GM23338 (cell line): Measurements from ENCODE around the gene IMMP2L. TPM values are rescaled to one million over a fixed set of nuclear protein-coding genes. Genes with fewer than 3 reads are reported as not detected.

Experiments used
- ATAC-seq: fragments of 200-7000 bp; cut with Tn5 transposase; 3 replicates; pipeline ENCODE4 v1.9.1; 2020
- DNase-seq: peaks from one replicate; pipeline ENCODE4 v3.0.0-alpha.2; 2015; ENCODE audit warnings: low spot score
- H2AFZ ChIP-seq: fragments of 200-600 bp; sonication (generic); 2 replicates; pipeline ENCODE4 v1.8.0; 2016; ENCODE audit warnings: antibody characterized with exemption, mild to moderate bottlenecking, moderate library complexity
- H3F3A ChIP-seq: fragments of 200-600 bp; sonication (generic); replicated peaks from 2 replicates; pipeline ENCODE4 v1.8.0; 2017; ENCODE audit warnings: antibody characterized with exemption, mixed run types, low read depth
- H3K27ac ChIP-seq: fragments of 200-600 bp; sonication (generic); 2 replicates; pipeline ENCODE4 v1.6.1; 2016; ENCODE audit warnings: low read depth
- H3K27me3 ChIP-seq: fragments of 200-600 bp; sonication (generic); 2 replicates; pipeline ENCODE4 v1.8.0; 2016; ENCODE audit warnings: mild to moderate bottlenecking, mixed run types, moderate library complexity; ENCODE audit not compliant: insufficient read depth
- H3K36me3 ChIP-seq: fragments of 200-600 bp; sonication (generic); 2 replicates; pipeline ENCODE4 v1.8.0; 2016; ENCODE audit warnings: mild to moderate bottlenecking; ENCODE audit not compliant: insufficient read depth
- H3K4me1 ChIP-seq: fragments of 200-600 bp; sonication (generic); 2 replicates; pipeline ENCODE4 v1.8.0; 2016; ENCODE audit warnings: mild to moderate bottlenecking, moderate library complexity; ENCODE audit not compliant: insufficient read depth
- H3K4me2 ChIP-seq: fragments of 200-600 bp; sonication (generic); 2 replicates; pipeline ENCODE4 v1.7.1; 2017; ENCODE audit warnings: mixed run types
- H3K4me3 ChIP-seq: fragments of 200-600 bp; sonication (generic); 2 replicates; pipeline ENCODE4 v1.6.1; 2016; ENCODE audit warnings: mixed run types
- H3K79me2 ChIP-seq: fragments of 200-600 bp; sonication (generic); replicated peaks from 2 replicates; pipeline ENCODE4 v1.8.0; 2017; ENCODE audit warnings: mild to moderate bottlenecking; ENCODE audit not compliant: insufficient read depth
- H3K9me2 ChIP-seq: fragments of 200-600 bp; sonication (generic); 2 replicates; pipeline ENCODE4 v1.8.0; 2017; ENCODE audit not compliant: insufficient read depth
- H4K20me1 ChIP-seq: fragments of 200-600 bp; sonication (generic); replicated peaks from 2 replicates; pipeline ENCODE4 v1.8.0; 2017; ENCODE audit warnings: mild to moderate bottlenecking; ENCODE audit not compliant: insufficient read depth
- H3K27ac Mint-ChIP-seq: 2 replicates; pipeline ENCODE4 v1.8.0; 2020; ENCODE audit warnings: inconsistent platforms, mild to moderate bottlenecking, moderate library complexity, mixed read lengths
- H3K27me3 Mint-ChIP-seq: 3 replicates; pipeline ENCODE4 v1.8.0; 2022; ENCODE audit warnings: low read depth, mild to moderate bottlenecking, moderate library complexity, mixed read lengths, inconsistent platforms; ENCODE audit not compliant: insufficient read depth, poor library complexity
- H3K36me3 Mint-ChIP-seq: 3 replicates; pipeline ENCODE4 v1.8.0; 2021; ENCODE audit warnings: low read depth, mild to moderate bottlenecking, inconsistent platforms, moderate library complexity, mixed read lengths
- H3K4me1 Mint-ChIP-seq: 3 replicates; pipeline ENCODE4 v1.8.0; 2020; ENCODE audit warnings: mild to moderate bottlenecking, inconsistent platforms, mixed read lengths
- H3K4me3 Mint-ChIP-seq: 3 replicates; pipeline ENCODE4 v1.8.0; 2021; ENCODE audit warnings: moderate library complexity, mild to moderate bottlenecking, inconsistent platforms, mixed read lengths
- H3K9me3 Mint-ChIP-seq: 3 replicates; pipeline ENCODE4 v1.8.0; 2020; ENCODE audit warnings: moderate library complexity, mild to moderate bottlenecking, inconsistent platforms, mixed read lengths
- CREB1 ChIP-seq: fragments of 250-450 bp; sonication (Bioruptor Pico); IDR thresholded peaks from 2 replicates; pipeline ENCODE4 v1.5.0; 2020; ENCODE audit warnings: low read depth, mild to moderate bottlenecking, moderate library complexity
- EZH2 ChIP-seq: fragments of 200-600 bp; sonication (generic); IDR thresholded peaks from one replicate; pipeline ENCODE4 v1.8.0; 2017; ENCODE audit warnings: antibody characterized with exemption, mild to moderate bottlenecking, low read depth; ENCODE audit not compliant: unreplicated experiment
- EZH2phosphoT487 ChIP-seq: fragments of 200-600 bp; sonication (generic); IDR thresholded peaks from one replicate; pipeline ENCODE4 v1.8.1; 2018; ENCODE audit warnings: antibody characterized with exemption; ENCODE audit not compliant: unreplicated experiment
- JUNB ChIP-seq: IDR thresholded peaks from one replicate; pipeline ENCODE4 v1.6.1; 2016; ENCODE audit warnings: antibody characterized with exemption; ENCODE audit not compliant: unreplicated experiment
- NANOG ChIP-seq: IDR thresholded peaks from 2 replicates; pipeline ENCODE4 v1.6.1; 2016; ENCODE audit warnings: antibody characterized with exemption, borderline replicate concordance
- POLR2AphosphoS5 ChIP-seq: IDR thresholded peaks from 2 replicates; pipeline ENCODE4 v1.6.1; 2016; ENCODE audit warnings: antibody characterized with exemption, low read depth
- STAT1 ChIP-seq: IDR thresholded peaks from one replicate; pipeline ENCODE4 v1.6.1; 2016; ENCODE audit warnings: antibody characterized with exemption; ENCODE audit not compliant: unreplicated experiment
- ZNF114 ChIP-seq: fragments of 250-450 bp; sonication (Bioruptor Pico); IDR thresholded peaks from 2 replicates; pipeline ENCODE4 v1.5.0; 2020; ENCODE audit warnings: mild to moderate bottlenecking, moderate library complexity
- ZNF331 ChIP-seq: fragments of 250-450 bp; sonication (Bioruptor Pico); IDR thresholded peaks from 2 replicates; pipeline ENCODE4 v1.5.0; 2020; ENCODE audit warnings: low read depth, mild to moderate bottlenecking, moderate library complexity
- polyA plus RNA-seq: library from polyadenylated mRNA; unstranded; fragments of >200 nt; fragmentation: Nextera tagmentation; extraction: Ambion mirVana; gene quantifications from 2 replicates; pipeline ENCODE4 v1.2.1, GENCODE V29; 2016
- total RNA-seq: library from RNA; depleted of rRNA; stranded (reverse); fragments of >200 nt; shearing (Covaris generic); gene quantifications from 2 replicates; pipeline ENCODE4 v1.2.3, GENCODE V29; 2014
- TF ChIP-seq, protein P1 (sequence below), 2 experiments: fragments of 200-600 bp in 1 of 2; sonication (generic) in 1 of 2; conservative IDR thresholded peaks; 2 replicates each; pipeline versions ENCODE4 v1.5.1 to v1.6.1; 2016 to 2017; ENCODE audit warnings: antibody characterized with exemption in 2 of 2, low read depth in 2 of 2, mild to moderate bottlenecking in 2 of 2, moderate library complexity in 1 of 2
- TF ChIP-seq, protein P2 (sequence below): IDR thresholded peaks from one replicate; pipeline ENCODE4 v1.6.1; 2018; ENCODE audit warnings: antibody characterized with exemption; ENCODE audit not compliant: unreplicated experiment
- TF ChIP-seq, protein P3 (sequence below): fragments of 250-450 bp; sonication (Bioruptor Pico); IDR thresholded peaks from 2 replicates; pipeline ENCODE4 v1.5.0; 2020; ENCODE audit warnings: mild to moderate bottlenecking, moderate library complexity
- TF ChIP-seq, protein P4 (sequence below): IDR thresholded peaks from 2 replicates; pipeline ENCODE4 v1.6.1; 2016; ENCODE audit warnings: antibody characterized with exemption

The IMMP2L gene
- total and polyA plus RNA-seq, 2 experiments from 2014 or later: 7.3 to 14.0 TPM

DNA sequence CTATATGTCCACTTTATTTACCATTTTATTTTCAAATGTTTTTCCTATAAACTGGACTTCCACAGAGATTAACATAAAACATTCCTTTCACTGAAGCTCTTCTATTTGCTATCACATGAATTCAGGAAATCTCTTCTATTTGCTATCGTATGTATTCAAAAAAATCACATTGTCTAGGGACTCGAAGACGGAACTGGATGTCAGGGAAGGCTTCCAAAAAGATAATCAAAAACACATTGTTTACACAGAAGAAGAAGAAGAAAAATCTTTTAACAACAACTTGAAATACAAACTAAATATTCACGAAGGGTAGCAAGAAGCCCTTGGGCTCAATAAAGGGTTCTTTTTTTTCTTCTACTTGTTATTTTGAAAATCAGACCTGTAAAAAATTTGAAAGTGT is 897.5 kb downstream of the IMMP2L start:
- no peaks in the 10 kb centered on the region for H4K20me1 ChIP-seq
- no peaks in the 10 kb centered on the region for H3K79me2 ChIP-seq
- Mint-ChIP-seq H3K36me3 (peaks cover 27% of the 10 kb centered on the region; the same call in 2 of the 3 replicates), H3K4me3 (no peak overlapping the region), H3K4me1 (no peaks in the 10 kb centered on the region), H3K27ac (no peak overlapping the region), H3K9me3 (peaks cover 38% of the 10 kb centered on the region), H3K27me3 (no peaks in the 10 kb centered on the region)
- H3K9me2 ChIP-seq: no peaks in the 10 kb centered on the region; the same call in 1 of the 2 replicates
- H3K36me3 ChIP-seq: peaks cover 4% of the 10 kb centered on the region; the same call in 1 of the 2 replicates
- no peaks in the 10 kb centered on the region for H3K4me1 ChIP-seq
- H3K4me3 ChIP-seq: no peak overlapping the region
- DNase-seq (no peak), ATAC-seq (no peak)
- H2AFZ ChIP-seq: no peak overlapping the region
- no peak overlapping the region for H3K4me2 ChIP-seq
- H3K27ac ChIP-seq: no peak overlapping the region
- H3K27me3 ChIP-seq: no peaks in the 10 kb centered on the region
- H3F3A ChIP-seq: no peaks in the 10 kb centered on the region
- TF ChIP-seq ZNF331 (no peak), JUNB (no peak), CREB1 (no peak), STAT1 (no peak), ZNF114 (CRISPR knock-in tag) (no peak), EZH2 (no peak), POLR2AphosphoS5 (no peak), EZH2phosphoT487 (no peak), NANOG (no peak)
- TF ChIP-seq, protein P1, sequence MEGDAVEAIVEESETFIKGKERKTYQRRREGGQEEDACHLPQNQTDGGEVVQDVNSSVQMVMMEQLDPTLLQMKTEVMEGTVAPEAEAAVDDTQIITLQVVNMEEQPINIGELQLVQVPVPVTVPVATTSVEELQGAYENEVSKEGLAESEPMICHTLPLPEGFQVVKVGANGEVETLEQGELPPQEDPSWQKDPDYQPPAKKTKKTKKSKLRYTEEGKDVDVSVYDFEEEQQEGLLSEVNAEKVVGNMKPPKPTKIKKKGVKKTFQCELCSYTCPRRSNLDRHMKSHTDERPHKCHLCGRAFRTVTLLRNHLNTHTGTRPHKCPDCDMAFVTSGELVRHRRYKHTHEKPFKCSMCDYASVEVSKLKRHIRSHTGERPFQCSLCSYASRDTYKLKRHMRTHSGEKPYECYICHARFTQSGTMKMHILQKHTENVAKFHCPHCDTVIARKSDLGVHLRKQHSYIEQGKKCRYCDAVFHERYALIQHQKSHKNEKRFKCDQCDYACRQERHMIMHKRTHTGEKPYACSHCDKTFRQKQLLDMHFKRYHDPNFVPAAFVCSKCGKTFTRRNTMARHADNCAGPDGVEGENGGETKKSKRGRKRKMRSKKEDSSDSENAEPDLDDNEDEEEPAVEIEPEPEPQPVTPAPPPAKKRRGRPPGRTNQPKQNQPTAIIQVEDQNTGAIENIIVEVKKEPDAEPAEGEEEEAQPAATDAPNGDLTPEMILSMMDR (conservative IDR thresholded peaks at IDR 0.05; ENCODE audit: low read depth in 2 of 2): no peak
- TF ChIP-seq, protein P2, sequence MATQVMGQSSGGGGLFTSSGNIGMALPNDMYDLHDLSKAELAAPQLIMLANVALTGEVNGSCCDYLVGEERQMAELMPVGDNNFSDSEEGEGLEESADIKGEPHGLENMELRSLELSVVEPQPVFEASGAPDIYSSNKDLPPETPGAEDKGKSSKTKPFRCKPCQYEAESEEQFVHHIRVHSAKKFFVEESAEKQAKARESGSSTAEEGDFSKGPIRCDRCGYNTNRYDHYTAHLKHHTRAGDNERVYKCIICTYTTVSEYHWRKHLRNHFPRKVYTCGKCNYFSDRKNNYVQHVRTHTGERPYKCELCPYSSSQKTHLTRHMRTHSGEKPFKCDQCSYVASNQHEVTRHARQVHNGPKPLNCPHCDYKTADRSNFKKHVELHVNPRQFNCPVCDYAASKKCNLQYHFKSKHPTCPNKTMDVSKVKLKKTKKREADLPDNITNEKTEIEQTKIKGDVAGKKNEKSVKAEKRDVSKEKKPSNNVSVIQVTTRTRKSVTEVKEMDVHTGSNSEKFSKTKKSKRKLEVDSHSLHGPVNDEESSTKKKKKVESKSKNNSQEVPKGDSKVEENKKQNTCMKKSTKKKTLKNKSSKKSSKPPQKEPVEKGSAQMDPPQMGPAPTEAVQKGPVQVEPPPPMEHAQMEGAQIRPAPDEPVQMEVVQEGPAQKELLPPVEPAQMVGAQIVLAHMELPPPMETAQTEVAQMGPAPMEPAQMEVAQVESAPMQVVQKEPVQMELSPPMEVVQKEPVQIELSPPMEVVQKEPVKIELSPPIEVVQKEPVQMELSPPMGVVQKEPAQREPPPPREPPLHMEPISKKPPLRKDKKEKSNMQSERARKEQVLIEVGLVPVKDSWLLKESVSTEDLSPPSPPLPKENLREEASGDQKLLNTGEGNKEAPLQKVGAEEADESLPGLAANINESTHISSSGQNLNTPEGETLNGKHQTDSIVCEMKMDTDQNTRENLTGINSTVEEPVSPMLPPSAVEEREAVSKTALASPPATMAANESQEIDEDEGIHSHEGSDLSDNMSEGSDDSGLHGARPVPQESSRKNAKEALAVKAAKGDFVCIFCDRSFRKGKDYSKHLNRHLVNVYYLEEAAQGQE: no peak
- TF ChIP-seq, protein P3, sequence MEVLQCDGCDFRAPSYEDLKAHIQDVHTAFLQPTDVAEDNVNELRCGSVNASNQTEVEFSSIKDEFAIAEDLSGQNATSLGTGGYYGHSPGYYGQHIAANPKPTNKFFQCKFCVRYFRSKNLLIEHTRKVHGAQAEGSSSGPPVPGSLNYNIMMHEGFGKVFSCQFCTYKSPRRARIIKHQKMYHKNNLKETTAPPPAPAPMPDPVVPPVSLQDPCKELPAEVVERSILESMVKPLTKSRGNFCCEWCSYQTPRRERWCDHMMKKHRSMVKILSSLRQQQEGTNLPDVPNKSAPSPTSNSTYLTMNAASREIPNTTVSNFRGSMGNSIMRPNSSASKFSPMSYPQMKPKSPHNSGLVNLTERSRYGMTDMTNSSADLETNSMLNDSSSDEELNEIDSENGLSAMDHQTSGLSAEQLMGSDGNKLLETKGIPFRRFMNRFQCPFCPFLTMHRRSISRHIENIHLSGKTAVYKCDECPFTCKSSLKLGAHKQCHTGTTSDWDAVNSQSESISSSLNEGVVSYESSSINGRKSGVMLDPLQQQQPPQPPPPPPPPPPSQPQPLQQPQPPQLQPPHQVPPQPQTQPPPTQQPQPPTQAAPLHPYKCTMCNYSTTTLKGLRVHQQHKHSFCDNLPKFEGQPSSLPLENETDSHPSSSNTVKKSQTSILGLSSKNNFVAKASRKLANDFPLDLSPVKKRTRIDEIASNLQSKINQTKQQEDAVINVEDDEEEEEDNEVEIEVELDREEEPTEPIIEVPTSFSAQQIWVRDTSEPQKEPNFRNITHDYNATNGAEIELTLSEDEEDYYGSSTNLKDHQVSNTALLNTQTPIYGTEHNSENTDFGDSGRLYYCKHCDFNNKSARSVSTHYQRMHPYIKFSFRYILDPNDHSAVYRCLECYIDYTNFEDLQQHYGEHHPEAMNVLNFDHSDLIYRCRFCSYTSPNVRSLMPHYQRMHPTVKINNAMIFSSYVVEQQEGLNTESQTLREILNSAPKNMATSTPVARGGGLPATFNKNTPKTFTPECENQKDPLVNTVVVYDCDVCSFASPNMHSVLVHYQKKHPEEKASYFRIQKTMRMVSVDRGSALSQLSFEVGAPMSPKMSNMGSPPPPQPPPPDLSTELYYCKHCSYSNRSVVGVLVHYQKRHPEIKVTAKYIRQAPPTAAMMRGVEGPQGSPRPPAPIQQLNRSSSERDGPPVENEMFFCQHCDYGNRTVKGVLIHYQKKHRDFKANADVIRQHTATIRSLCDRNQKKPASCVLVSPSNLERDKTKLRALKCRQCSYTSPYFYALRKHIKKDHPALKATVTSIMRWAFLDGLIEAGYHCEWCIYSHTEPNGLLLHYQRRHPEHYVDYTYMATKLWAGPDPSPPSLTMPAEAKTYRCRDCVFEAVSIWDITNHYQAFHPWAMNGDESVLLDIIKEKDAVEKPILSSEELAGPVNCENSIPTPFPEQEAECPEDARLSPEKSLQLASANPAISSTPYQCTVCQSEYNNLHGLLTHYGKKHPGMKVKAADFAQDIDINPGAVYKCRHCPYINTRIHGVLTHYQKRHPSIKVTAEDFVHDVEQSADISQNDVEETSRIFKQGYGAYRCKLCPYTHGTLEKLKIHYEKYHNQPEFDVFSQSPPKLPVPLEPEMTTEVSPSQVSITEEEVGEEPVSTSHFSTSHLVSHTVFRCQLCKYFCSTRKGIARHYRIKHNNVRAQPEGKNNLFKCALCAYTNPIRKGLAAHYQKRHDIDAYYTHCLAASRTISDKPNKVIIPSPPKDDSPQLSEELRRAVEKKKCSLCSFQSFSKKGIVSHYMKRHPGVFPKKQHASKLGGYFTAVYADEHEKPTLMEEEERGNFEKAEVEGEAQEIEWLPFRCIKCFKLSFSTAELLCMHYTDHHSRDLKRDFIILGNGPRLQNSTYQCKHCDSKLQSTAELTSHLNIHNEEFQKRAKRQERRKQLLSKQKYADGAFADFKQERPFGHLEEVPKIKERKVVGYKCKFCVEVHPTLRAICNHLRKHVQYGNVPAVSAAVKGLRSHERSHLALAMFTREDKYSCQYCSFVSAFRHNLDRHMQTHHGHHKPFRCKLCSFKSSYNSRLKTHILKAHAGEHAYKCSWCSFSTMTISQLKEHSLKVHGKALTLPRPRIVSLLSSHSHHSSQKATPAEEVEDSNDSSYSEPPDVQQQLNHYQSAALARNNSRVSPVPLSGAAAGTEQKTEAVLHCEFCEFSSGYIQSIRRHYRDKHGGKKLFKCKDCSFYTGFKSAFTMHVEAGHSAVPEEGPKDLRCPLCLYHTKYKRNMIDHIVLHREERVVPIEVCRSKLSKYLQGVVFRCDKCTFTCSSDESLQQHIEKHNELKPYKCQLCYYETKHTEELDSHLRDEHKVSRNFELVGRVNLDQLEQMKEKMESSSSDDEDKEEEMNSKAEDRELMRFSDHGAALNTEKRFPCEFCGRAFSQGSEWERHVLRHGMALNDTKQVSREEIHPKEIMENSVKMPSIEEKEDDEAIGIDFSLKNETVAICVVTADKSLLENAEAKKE (CRISPR knock-in tag): no peak
- TF ChIP-seq, protein P4, sequence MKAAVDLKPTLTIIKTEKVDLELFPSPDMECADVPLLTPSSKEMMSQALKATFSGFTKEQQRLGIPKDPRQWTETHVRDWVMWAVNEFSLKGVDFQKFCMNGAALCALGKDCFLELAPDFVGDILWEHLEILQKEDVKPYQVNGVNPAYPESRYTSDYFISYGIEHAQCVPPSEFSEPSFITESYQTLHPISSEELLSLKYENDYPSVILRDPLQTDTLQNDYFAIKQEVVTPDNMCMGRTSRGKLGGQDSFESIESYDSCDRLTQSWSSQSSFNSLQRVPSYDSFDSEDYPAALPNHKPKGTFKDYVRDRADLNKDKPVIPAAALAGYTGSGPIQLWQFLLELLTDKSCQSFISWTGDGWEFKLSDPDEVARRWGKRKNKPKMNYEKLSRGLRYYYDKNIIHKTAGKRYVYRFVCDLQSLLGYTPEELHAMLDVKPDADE: no peak
